B cell (primary cell): ENCODE measurements around the gene MAP2K5. TPM values are rescaled to one million over a fixed set of nuclear protein-coding genes. Genes with fewer than 3 reads are reported as not detected.

Source experiments
- ATAC-seq: fragments of 200-7000 bp; cut with Tn5 transposase; one replicate; pipeline ENCODE4 v1.10.0; 2021; ENCODE audit warnings: low read depth, mild to moderate bottlenecking, moderate number of reproducible peaks, moderate library complexity
- CTCF ChIA-PET: fragments of 350-600 bp; sonication (Branson Sonifier 250); formaldehyde crosslinking; loops from one replicate; lab custom pipeline; 2021; ENCODE audit warnings: antibody characterized with exemption, inconsistent platforms; lab: Charles Lee
- POLR2A ChIA-PET: fragments of 350-600 bp; sonication (Branson Sonifier 250); formaldehyde crosslinking; loops from one replicate; lab custom pipeline; 2021; ENCODE audit warnings: antibody characterized with exemption; lab: Charles Lee
- DNase-seq: peaks from one replicate; pipeline ENCODE4 v3.0.0; 2013
- H2AFZ ChIP-seq: 2 replicates; pipeline ENCODE4 v1.6.1; 2012; ENCODE audit warnings: mild to moderate bottlenecking, low read depth, low read length; ENCODE audit not compliant: insufficient read depth, poor library complexity, severe bottlenecking
- H3K27ac ChIP-seq, 2 donors: 1 replicate in 1 of 2; 2 replicates in 1 of 2; pipeline ENCODE4 v1.5.1; 2012 to 2013; ENCODE audit warnings: low read length in 2 of 2, mild to moderate bottlenecking in 2 of 2, moderate library complexity in 1 of 2
- H3K27me3 ChIP-seq, 4 experiments: fragments of 200-600 bp in 1 of 4; sonication (generic) in 1 of 4; replicated peaks in 1 of 4; 1 replicate in 2 of 4; 2 replicates in 2 of 4; pipeline versions ENCODE4 v1.6.1 to v1.7.0; 2013 to 2016; ENCODE audit warnings: low read length in 3 of 4, mild to moderate bottlenecking in 2 of 4, mixed read lengths in 1 of 4, moderate library complexity in 1 of 4; ENCODE audit not compliant: insufficient read depth in 4 of 4, control insufficient read depth in 3 of 4; ENCODE audit errors: control extremely low read depth in 1 of 4
- H3K36me3 ChIP-seq, 2 experiments: replicated peaks in 1 of 2; 1 replicate in 1 of 2; 2 replicates in 1 of 2; pipeline versions ENCODE4 v1.6.1 to v1.7.1; 2013; ENCODE audit warnings: low read length in 1 of 2; ENCODE audit not compliant: insufficient read depth in 2 of 2, control insufficient read depth in 1 of 2; ENCODE audit errors: control extremely low read depth in 1 of 2, extremely low read depth in 1 of 2
- H3K4me1 ChIP-seq, 2 donors: fragments of 200-600 bp in 1 of 2; sonication (generic) in 1 of 2; 1 replicate in 1 of 2; 2 replicates in 1 of 2; pipeline versions ENCODE4 v1.5.1 to v1.6.1; 2013 to 2017; ENCODE audit warnings: low read length in 2 of 2; ENCODE audit not compliant: control insufficient read depth in 2 of 2, insufficient read depth in 2 of 2
- H3K4me2 ChIP-seq: replicated peaks from 2 replicates; pipeline ENCODE3; 2012; ENCODE audit warnings: mild to moderate bottlenecking, low read depth, low read length; ENCODE audit not compliant: poor library complexity, severe bottlenecking
- H3K4me3 ChIP-seq, 5 experiments: fragments of 200-600 bp in 1 of 5; sonication (generic) in 1 of 5; 1 replicate in 3 of 5; 2 replicates in 2 of 5; pipeline versions ENCODE4 v1.5.1 to v1.7.0; 2011 to 2016; ENCODE audit warnings: low read length in 4 of 5, mild to moderate bottlenecking in 4 of 5, low read depth in 2 of 5, control low read depth in 1 of 5, moderate library complexity in 1 of 5; ENCODE audit not compliant: insufficient read depth in 1 of 5; ENCODE audit errors: control extremely low read depth in 1 of 5, extremely low read depth in 1 of 5
- H3K79me2 ChIP-seq: fragments of 200-600 bp; sonication (generic); one replicate; pipeline ENCODE4 v1.6.0; 2016; ENCODE audit warnings: low read length; ENCODE audit not compliant: control insufficient read depth, insufficient read depth
- H3K9ac ChIP-seq: fragments of 200-600 bp; sonication (generic); 2 replicates; pipeline ENCODE4 v1.6.1; 2017; ENCODE audit warnings: mild to moderate bottlenecking, low read length, moderate library complexity
- H3K9me3 ChIP-seq, 3 donors: one replicate each; pipeline versions ENCODE4 v1.6.1 to v1.7.1; 2013; ENCODE audit warnings: low read length in 2 of 3; ENCODE audit not compliant: control insufficient read depth in 2 of 3, insufficient read depth in 1 of 3; ENCODE audit errors: control extremely low read depth in 1 of 3
- H4K20me1 ChIP-seq: 2 replicates; pipeline ENCODE4 v1.6.0; 2012; ENCODE audit warnings: mild to moderate bottlenecking, low read length; ENCODE audit not compliant: insufficient read depth, control insufficient read depth, poor library complexity, severe bottlenecking
- H3K27ac Mint-ChIP-seq: one replicate; pipeline ENCODE4 v1.8.0; 2021; ENCODE audit warnings: mixed read lengths
- H3K27me3 Mint-ChIP-seq: one replicate; pipeline ENCODE4 v1.8.0; 2021; ENCODE audit warnings: mixed read lengths
- H3K4me1 Mint-ChIP-seq: one replicate; pipeline ENCODE4 v1.8.0; 2021; ENCODE audit warnings: mixed read lengths
- H3K4me3 Mint-ChIP-seq: one replicate; pipeline ENCODE4 v1.8.0; 2021; ENCODE audit warnings: mixed read lengths
- H3K9me3 Mint-ChIP-seq: one replicate; pipeline ENCODE4 v1.8.0; 2022; ENCODE audit warnings: mixed read lengths; ENCODE audit not compliant: insufficient read depth
- EZH2 ChIP-seq: IDR thresholded peaks from 2 replicates; pipeline ENCODE4 v1.6.1; 2012; ENCODE audit warnings: borderline replicate concordance, low read depth, mild to moderate bottlenecking, moderate library complexity, low read length; ENCODE audit not compliant: insufficient read depth, poor library complexity, severe bottlenecking
- WGBS: methylation state at CpG from one replicate; pipeline ENCODE4 v1.1.5; 2013; ENCODE audit warnings: missing lambda C conversion rate; ENCODE audit not compliant: insufficient coverage; 5-methylcytosine and 5-hydroxymethylcytosine counted together
- intact Hi-C: fragments of 100-400 bp; cut with micrococcal nuclease; formaldehyde crosslinking; loops from one replicate; pipeline ENCODE4 v1.10.0; 2022
- polyA plus RNA-seq: library from polyadenylated mRNA; depleted of rRNA; stranded (reverse); fragments of >200 nt; gene quantifications from 2 replicates; pipeline ENCODE4 v1.2.3, GENCODE V29; 2012
- total RNA-seq, 2 donors: library from RNA; stranded (reverse); fragments of 120-200 nt in 1 of 2; gene quantifications; 1 replicate in 1 of 2; 2 replicates in 1 of 2; pipeline versions ENCODE4 v1.2.3 to v1.2.4, GENCODE V29; 2013 to 2022
- TF ChIP-seq, protein P1 (sequence below): fragments of 200-600 bp; IDR thresholded peaks from one replicate; pipeline ENCODE4 v1.8.0; 2022; ENCODE audit warnings: antibody characterized with exemption, mild to moderate bottlenecking

Gene MAP2K5
- total and polyA plus RNA-seq, 2 donors (not counting 1 experiment from before 2014, with no cell fraction given), result 11.1 to 40.0 TPM

DNA sequence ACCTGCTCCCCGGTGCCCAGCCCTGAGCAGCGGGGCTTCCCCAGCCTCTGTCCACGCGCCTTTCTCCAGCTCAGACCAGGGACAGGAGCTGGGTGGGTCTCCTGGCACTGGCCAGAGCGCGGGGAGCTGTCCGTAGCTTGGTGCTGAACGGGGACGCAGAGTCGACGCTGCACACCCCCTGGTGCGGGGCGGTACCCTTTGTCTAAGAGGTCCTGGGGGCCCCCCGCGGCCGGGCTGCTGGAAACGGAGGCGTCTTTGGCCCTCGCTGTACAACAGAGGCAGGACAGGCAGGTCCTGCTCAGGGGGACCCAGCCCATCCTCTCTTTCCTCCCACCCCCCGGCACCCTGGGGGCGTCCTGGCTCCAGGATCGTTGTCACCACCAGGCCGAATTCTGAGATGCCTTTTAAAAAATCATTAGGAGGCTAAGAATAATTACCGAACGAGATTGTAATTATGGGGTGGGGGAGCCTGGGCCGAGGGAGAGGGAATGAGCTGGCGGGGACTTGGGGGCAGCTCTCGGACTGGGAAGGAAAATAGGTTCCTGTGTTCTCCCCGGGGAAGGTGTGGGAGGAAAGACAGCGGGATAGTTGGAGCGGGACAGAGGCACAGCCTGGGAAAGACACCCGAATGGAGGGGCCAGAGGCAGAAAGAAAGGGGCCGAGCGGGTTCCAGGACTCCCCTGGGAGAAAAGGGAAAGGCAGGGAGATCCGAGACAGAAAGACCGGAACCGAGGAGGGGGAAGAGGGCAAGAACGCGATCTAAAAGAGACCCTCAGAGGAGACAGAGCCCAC, 278.7 kb downstream of the MAP2K5 start:
- peak overlapping the region; percentile 37 for H3K27ac Mint-ChIP-seq
- Histone ChIP-seq H3K79me2 (no peaks in the 10 kb centered on the region), H3K36me3 (no peaks in the 10 kb centered on the region), H3K9ac (no peak overlapping the region), H4K20me1 (peaks cover 27% of the 10 kb centered on the region), H3K4me2 (peak overlapping the region; percentile 83), H3K9me3 (peaks cover 5 to 76% (median 12%) of the 10 kb centered on the region in 3 donors), H3K4me1 (peaks cover 55 to 63% of the 10 kb centered on the region in 2 donors), H3K27me3 (peaks cover 0 to 84% (median 62%) of the 10 kb centered on the region in 4 experiments), H2AFZ (no peak overlapping the region), H3K27ac (no peak overlapping the region), H3K4me3 (no peak overlapping the region)
- ChIA-PET POLR2A (interaction anchor here (0.6 kb wide), 1 partner anchor 8 kb away, joined by 6 read pairs; no protein-coding TSS in a partner anchor), CTCF (interaction anchor here (1.0 to 16.8 kb wide), 5 partner anchors 11 to 364 kb away, joined by 3 to 237 read pairs (median 7); no protein-coding TSS in a partner anchor)
- 11% methylated on average over 38 of the region's 39 CpGs for WGBS
- intact Hi-C loops, result no loop called here
- H3K4me3 Mint-ChIP-seq, result peak overlapping the region; percentile 70
- H3K27me3 Mint-ChIP-seq, result peaks cover 75% of the 10 kb centered on the region
- ATAC-seq (peak; percentile 56), DNase-seq (peak; percentile 60)
- no peaks in the 10 kb centered on the region for H3K9me3 Mint-ChIP-seq
- peaks cover 47% of the 10 kb centered on the region for H3K4me1 Mint-ChIP-seq
- TF ChIP-seq, protein P1, sequence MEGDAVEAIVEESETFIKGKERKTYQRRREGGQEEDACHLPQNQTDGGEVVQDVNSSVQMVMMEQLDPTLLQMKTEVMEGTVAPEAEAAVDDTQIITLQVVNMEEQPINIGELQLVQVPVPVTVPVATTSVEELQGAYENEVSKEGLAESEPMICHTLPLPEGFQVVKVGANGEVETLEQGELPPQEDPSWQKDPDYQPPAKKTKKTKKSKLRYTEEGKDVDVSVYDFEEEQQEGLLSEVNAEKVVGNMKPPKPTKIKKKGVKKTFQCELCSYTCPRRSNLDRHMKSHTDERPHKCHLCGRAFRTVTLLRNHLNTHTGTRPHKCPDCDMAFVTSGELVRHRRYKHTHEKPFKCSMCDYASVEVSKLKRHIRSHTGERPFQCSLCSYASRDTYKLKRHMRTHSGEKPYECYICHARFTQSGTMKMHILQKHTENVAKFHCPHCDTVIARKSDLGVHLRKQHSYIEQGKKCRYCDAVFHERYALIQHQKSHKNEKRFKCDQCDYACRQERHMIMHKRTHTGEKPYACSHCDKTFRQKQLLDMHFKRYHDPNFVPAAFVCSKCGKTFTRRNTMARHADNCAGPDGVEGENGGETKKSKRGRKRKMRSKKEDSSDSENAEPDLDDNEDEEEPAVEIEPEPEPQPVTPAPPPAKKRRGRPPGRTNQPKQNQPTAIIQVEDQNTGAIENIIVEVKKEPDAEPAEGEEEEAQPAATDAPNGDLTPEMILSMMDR, result no peak
- TF ChIP-seq EZH2, result no peak
